Fibroblast of pulmonary artery (primary cell): ENCODE measurements around the gene CDCP1.

Source experiments
- DNase-seq: peaks from one replicate; pipeline ENCODE4 v3.0.0-alpha.2; 2010; ENCODE audit warnings: low read depth
- H3K4me3 ChIP-seq: replicated peaks from 2 replicates; pipeline ENCODE4 v1.5.1; 2011; ENCODE audit warnings: low read depth, mild to moderate bottlenecking, control low read depth, low read length, moderate library complexity
- TF ChIP-seq, protein P1 (sequence below): IDR thresholded peaks from 2 replicates; pipeline ENCODE4 v1.5.1; 2011; ENCODE audit warnings: mild to moderate bottlenecking, control low read depth, low read length, inconsistent platforms; ENCODE audit errors: missing control alignments

Gene CDCP1

DNA sequence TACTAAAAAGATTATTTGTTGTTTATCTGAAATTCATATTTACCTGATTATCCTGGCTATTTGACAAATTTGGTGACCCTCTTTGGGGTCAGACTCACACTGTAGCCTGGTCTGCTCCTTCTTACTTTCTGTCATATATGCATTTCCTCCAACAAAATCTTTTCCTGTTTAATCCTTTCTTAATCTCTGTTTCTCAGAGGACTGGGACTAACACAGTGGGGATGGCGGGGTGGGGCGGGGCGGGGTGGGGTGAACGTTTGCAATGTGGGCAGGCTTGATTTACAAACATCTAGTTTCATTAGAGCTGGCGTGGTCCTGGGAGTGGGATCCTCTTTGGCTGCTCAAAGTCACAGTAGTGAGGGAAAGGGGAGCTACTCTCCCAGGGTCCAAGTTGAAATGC lies 35.3 kb upstream of the CDCP1 start:
- DNase-seq = no peak
- H3K4me3 ChIP-seq = no peak overlapping the region
- TF ChIP-seq, protein P1, sequence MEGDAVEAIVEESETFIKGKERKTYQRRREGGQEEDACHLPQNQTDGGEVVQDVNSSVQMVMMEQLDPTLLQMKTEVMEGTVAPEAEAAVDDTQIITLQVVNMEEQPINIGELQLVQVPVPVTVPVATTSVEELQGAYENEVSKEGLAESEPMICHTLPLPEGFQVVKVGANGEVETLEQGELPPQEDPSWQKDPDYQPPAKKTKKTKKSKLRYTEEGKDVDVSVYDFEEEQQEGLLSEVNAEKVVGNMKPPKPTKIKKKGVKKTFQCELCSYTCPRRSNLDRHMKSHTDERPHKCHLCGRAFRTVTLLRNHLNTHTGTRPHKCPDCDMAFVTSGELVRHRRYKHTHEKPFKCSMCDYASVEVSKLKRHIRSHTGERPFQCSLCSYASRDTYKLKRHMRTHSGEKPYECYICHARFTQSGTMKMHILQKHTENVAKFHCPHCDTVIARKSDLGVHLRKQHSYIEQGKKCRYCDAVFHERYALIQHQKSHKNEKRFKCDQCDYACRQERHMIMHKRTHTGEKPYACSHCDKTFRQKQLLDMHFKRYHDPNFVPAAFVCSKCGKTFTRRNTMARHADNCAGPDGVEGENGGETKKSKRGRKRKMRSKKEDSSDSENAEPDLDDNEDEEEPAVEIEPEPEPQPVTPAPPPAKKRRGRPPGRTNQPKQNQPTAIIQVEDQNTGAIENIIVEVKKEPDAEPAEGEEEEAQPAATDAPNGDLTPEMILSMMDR = no peak

DNA sequence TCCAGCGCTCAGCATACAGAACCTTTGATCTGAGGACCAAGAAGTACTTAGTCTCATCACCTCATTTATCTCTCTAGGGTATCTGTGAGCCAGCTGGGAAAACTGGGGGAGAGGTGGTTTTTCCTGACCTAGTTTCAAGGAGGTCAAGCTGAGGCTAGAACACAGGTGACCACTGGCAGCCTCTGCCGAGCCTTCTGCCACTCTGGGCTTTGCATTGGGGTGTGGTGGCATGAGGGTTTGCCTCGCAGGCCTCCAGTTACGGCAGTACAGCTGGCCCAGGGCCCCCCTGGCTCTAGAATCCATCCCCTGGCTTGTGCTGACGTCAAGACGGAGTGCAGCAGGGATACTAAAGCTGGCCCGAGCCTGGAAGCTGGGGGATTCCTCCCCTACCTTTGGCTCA lies 34.7 kb upstream of the CDCP1 start:
- no peak for DNase-seq
- H3K4me3 ChIP-seq = no peak overlapping the region
- TF ChIP-seq, protein P1 = no peak

DNA sequence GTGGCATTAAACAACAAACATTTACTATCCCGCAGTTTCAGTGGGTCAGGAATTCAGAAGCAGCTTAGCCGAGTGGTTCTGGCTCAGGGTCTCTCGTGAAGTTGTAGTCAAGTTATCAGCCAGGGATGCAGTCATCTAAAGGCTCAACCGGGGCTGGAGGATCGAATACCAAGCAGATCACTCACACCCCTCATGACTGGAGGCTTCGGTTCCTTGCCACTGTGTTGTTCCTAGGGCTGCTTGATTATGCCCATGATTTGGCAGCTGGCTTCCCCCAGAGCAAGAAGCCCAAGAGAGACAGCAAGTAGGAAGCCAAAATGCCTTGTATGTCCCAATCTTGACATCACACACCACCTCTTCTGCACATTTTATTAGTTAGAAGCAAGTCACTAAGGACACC lies 33.9 kb upstream of the CDCP1 start:
- DNase-seq = no peak
- TF ChIP-seq, protein P1 = no peak
- no peak overlapping the region for H3K4me3 ChIP-seq

DNA sequence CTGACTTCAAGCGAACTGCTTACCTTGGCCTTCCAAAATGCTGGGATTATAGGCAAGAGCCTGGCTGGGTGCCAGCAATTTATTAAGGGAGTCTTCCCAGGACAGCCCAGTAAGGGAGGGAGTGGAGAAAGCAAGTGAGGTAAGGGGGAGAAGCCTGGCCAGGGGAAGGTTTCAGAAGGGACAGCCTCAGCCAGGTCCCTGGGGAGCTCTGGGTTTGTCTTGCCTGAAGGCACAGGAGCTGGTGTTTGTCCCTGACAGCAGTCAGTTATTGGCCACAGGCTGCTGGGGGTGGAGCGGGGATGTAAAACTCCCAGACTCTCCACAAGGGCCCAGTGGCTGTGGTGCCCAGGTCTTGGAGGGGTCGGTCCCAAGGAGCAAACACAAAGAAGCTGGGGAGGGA lies 33.0 kb upstream of the CDCP1 start:
- no peak overlapping the region for H3K4me3 ChIP-seq
- TF ChIP-seq, protein P1 = no peak
- DNase-seq = no peak

DNA sequence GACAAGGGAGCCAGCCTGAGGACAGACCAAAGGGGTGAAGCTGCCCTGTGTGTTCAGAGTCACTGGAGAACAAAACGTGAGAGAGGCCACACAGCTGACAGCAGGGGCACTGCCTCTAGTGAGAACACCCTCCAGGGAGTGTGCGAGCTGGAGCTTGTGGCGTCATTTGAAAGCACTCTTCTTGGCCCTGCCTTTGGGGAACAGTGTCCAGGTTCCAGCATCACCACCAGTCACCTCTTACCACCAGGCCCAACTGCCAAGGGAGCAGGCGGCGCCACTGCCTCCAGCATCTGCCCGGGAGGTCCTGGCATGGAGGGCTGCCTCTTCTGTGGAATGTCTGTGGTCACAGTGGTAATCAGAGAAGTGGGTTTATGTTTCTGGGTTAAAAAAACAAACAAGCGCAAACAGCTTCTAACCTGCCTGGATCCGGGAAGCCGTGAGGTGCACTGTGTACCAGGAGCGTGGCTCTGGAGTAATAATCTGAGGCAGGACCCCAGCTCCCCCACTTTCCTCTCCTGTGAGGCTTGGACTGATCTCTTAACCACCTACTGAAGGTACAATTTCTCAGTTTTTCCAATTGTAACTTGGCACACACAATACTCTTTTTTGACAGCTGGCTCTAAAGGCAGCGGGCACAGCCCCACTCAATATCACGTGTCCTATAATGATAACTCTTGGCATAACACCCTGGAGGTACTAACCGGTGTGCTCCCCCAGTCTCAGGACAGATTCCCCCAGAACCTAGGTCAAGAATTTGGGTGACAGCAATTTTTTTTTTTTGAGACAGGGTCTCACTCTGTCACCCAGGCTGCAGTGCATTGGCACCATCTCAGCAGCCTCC lies 32.2 kb upstream of the CDCP1 start:
- DNase-seq = no peak
- TF ChIP-seq, protein P1 = no peak
- H3K4me3 ChIP-seq = no peak overlapping the region

DNA sequence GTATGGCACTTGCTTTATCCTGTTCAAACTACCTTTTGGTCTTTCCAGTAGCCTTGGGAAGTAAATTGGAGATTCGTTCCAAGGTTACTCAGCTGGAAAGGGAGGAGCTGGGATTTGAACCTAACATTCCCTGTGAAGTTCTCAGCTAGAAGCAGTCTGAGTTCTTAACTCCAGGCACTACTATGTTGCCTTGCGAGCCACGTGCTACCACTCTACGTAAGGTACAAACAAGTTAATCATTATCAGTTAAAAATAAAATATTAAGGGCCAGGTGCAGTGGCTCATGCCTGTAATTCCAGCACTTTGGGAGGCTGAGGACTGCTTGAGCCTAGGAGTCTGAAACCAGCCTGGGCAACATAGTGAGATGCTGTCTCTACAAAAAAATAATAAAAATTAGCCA lies 30.7 kb upstream of the CDCP1 start:
- TF ChIP-seq, protein P1 = no peak
- H3K4me3 ChIP-seq = no peak overlapping the region
- DNase-seq = no peak

DNA sequence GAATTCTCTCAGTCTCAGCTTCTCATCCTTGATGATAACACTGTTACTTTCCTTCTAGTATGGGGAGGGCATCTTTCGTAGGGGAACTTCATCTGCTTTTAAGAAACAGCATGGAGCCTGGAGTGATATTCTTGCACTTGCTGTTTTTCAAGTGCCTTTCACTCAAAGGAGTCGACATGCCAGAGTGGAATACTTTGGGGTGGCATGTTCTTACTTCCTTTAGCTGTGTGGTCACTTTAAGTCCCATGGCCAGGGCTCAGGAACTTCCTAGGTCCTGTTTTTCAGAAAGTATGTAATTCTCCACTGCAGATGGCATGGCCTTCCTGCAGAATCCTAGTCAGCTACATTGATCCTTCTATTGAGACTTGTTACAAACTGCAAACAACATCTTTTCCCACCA lies 28.1 kb upstream of the CDCP1 start:
- no peak overlapping the region for H3K4me3 ChIP-seq
- TF ChIP-seq, protein P1 = no peak
- DNase-seq = no peak
